ENCODE results near the gene TOR1A.

DNA sequence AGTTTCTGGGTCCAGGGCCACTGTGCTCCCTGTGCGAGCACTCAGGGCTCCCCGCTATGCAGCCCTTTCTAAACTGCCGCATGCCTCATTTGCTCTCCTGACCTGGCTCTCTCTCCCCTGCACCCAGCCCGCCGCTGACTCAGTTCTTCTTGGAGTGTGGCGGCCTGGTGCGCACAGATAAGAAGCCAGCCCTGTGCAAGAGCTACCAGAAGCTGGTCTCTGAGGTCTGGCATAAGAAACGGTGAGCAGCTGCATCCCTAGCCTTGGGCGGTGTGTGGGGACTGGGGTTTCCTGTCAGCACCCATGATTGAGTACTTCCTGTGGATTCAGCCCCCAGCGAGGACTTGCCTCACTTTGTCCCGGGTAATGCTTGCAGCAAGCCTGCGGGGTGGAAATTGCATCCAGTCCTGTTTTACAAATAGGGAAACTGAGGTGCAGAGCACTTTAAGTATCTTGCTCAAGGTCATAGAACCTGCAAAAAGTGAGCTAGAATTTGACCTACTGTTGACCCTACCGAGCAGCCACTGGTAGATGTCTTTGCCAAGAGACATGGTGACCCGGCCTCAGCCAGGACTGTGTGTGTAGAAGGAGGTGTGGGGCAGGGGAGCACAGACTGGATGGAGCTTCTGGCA is 39.2 kb upstream of the TOR1A start:
- TF ChIP-seq, protein P1, sequence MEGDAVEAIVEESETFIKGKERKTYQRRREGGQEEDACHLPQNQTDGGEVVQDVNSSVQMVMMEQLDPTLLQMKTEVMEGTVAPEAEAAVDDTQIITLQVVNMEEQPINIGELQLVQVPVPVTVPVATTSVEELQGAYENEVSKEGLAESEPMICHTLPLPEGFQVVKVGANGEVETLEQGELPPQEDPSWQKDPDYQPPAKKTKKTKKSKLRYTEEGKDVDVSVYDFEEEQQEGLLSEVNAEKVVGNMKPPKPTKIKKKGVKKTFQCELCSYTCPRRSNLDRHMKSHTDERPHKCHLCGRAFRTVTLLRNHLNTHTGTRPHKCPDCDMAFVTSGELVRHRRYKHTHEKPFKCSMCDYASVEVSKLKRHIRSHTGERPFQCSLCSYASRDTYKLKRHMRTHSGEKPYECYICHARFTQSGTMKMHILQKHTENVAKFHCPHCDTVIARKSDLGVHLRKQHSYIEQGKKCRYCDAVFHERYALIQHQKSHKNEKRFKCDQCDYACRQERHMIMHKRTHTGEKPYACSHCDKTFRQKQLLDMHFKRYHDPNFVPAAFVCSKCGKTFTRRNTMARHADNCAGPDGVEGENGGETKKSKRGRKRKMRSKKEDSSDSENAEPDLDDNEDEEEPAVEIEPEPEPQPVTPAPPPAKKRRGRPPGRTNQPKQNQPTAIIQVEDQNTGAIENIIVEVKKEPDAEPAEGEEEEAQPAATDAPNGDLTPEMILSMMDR (conservative IDR thresholded peaks at IDR 0.05; ENCODE audit: low read length), result no peak
- no peak for TF ChIP-seq EZH2phosphoT487 (IDR thresholded peaks at IDR 0.05; ENCODE audit: borderline replicate concordance)
